Activated CD4-positive, alpha-beta T cell treated with anti-CD3 and anti-CD28 coated beads, Interleukin-2, amount 10 ng/mL, durations not matched to agents 24 days and 14 days (primary cell): Measurements from ENCODE around the gene CRNKL1. TPM values are rescaled to one million over a fixed set of nuclear protein-coding genes. Genes with fewer than 3 reads are reported as not detected.

ENCODE experiments used
- DNase-seq: peaks from one replicate; pipeline ENCODE4 v3.0.0; 2022
- H3K27ac Mint-ChIP-seq: one replicate; pipeline ENCODE4 v1.8.0; 2022; ENCODE audit warnings: mild to moderate bottlenecking, mixed read lengths
- H3K27me3 Mint-ChIP-seq: one replicate; pipeline ENCODE4 v1.8.0; 2022; ENCODE audit warnings: mixed read lengths
- H3K36me3 Mint-ChIP-seq: one replicate; pipeline ENCODE4 v1.8.0; 2022; ENCODE audit warnings: low read depth, mild to moderate bottlenecking, mixed read lengths
- H3K4me1 Mint-ChIP-seq: one replicate; pipeline ENCODE4 v1.8.0; 2021; ENCODE audit warnings: mixed read lengths
- H3K4me3 Mint-ChIP-seq: one replicate; pipeline ENCODE4 v1.8.0; 2022; ENCODE audit warnings: mild to moderate bottlenecking, moderate library complexity, mixed read lengths
- H3K9me3 Mint-ChIP-seq: one replicate; pipeline ENCODE4 v1.8.0; 2021; ENCODE audit warnings: mixed read lengths
- intact Hi-C: fragments of 100-400 bp; cut with micrococcal nuclease; formaldehyde crosslinking; loops from one replicate; pipeline ENCODE4 v1.15.1; 2023
- total RNA-seq: library from RNA; stranded (reverse); gene quantifications from 2 replicates; pipeline ENCODE4 v1.2.3, GENCODE V29; 2022

CRNKL1 gene
- total RNA-seq, 1 donor from 2014 or later: 22.7 TPM

GRCh38 chr20:19993958-19994669, 58.2 kb downstream of the CRNKL1 start:
- Mint-ChIP-seq H3K4me1 (no peaks in the 10 kb centered on the region), H3K27ac (no peak overlapping the region), H3K4me3 (no peak overlapping the region), H3K36me3 (no peaks in the 10 kb centered on the region), H3K27me3 (peaks cover 2% of the 10 kb centered on the region), H3K9me3 (no peaks in the 10 kb centered on the region)
- no peak for DNase-seq
- intact Hi-C loops: loop anchor here (2.0 kb wide), 1 partner anchor 301 kb away; no protein-coding TSS in a partner anchor

GRCh38 chr20:19992996-19993908, 59.0 kb downstream of the CRNKL1 start:
- intact Hi-C loops: no loop called here
- Mint-ChIP-seq H3K36me3 (no peaks in the 10 kb centered on the region), H3K9me3 (no peaks in the 10 kb centered on the region), H3K4me1 (no peaks in the 10 kb centered on the region), H3K4me3 (no peak overlapping the region), H3K27ac (no peak overlapping the region), H3K27me3 (peaks cover 4% of the 10 kb centered on the region)
- no peak for DNase-seq

DNA sequence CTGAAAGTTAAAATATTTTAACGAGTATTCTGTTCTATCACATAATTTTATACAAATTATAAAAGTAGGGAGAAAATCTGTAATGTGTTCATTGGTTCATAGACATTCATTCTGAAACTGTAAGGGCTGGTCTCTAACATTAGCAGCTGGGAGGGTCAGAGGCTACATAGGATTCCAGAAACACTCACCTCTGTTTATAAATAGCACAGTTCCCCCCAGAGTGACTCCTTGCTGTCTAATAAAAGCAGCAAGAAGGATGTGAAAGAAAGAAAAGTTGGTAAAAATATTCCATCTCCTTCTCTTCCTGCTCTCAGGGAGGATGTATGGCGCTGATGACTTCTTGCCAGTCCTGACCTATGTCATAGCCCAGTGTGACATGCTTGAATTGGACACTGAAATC, 60.4 kb downstream of the CRNKL1 start:
- H3K9me3 Mint-ChIP-seq: no peaks in the 10 kb centered on the region
- intact Hi-C loops: no loop called here
- H3K27ac Mint-ChIP-seq: no peak overlapping the region

GRCh38 chr20:19991308-19991707, 61.0 kb downstream of the CRNKL1 start:
- no peaks in the 10 kb centered on the region for H3K36me3 Mint-ChIP-seq
- H3K9me3 Mint-ChIP-seq: no peaks in the 10 kb centered on the region
- no peak overlapping the region for H3K4me3 Mint-ChIP-seq
- peaks cover 7% of the 10 kb centered on the region for H3K27me3 Mint-ChIP-seq
- no peak overlapping the region for H3K27ac Mint-ChIP-seq
- DNase-seq: no peak
- intact Hi-C loops: no loop called here
- no peaks in the 10 kb centered on the region for H3K4me1 Mint-ChIP-seq

More for the DNA sequence above, 60.4 kb downstream of the CRNKL1 start:
- H3K36me3 Mint-ChIP-seq: no peaks in the 10 kb centered on the region
- H3K4me1 Mint-ChIP-seq: no peaks in the 10 kb centered on the region
- H3K4me3 Mint-ChIP-seq: no peak overlapping the region
- no peak for DNase-seq
- H3K27me3 Mint-ChIP-seq: peaks cover 4% of the 10 kb centered on the region

DNA sequence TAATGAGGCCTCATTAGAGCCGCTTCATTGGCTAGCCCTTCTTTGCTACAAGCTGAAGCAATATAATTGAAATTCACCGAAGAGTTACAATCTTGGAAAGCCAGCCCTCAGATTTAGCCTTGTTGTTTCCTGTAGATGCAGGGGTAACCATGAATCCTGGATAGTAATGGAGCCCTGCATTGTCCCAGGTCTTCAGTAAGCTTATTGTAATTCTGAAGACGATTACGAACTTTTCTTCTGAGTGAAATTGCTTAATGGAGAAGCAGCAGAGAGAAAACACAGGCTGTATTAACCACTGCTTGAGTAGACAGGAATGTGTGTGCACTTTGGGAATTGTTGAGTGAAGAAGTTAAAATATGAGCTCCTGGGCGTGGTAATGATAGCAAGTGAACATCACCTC, 61.4 kb downstream of the CRNKL1 start:
- DNase-seq: no peak
- H3K27me3 Mint-ChIP-seq: peaks cover 7% of the 10 kb centered on the region

DNA sequence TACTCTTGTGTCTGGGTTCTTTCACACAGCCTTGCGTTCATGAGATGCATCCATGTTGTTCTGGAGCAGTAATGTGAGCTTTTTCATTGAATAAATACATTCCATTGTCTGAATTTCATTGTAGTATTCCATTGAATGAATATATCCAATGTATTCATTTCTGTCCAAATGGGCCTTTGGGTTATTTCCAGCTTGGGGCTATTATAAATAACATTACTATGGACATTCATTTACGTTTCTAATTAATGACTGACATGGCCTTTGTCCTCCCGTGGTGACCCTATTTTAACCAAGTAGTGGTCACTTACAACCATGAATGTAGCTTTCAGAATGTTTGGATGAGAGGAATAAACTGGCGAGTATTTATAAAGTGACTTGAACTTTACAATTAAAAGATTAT, 65.2 kb downstream of the CRNKL1 start:
- no peaks in the 10 kb centered on the region for H3K4me1 Mint-ChIP-seq
- no peak for DNase-seq
- no peaks in the 10 kb centered on the region for H3K36me3 Mint-ChIP-seq
- intact Hi-C loops: no loop called here
- peaks cover 6% of the 10 kb centered on the region for H3K27me3 Mint-ChIP-seq
- H3K9me3 Mint-ChIP-seq: no peaks in the 10 kb centered on the region
- H3K27ac Mint-ChIP-seq: no peak overlapping the region
- no peak overlapping the region for H3K4me3 Mint-ChIP-seq

More for the DNA sequence above, 61.4 kb downstream of the CRNKL1 start:
- H3K4me3 Mint-ChIP-seq: no peak overlapping the region
- intact Hi-C loops: no loop called here
- no peaks in the 10 kb centered on the region for H3K36me3 Mint-ChIP-seq
- no peaks in the 10 kb centered on the region for H3K9me3 Mint-ChIP-seq
- H3K27ac Mint-ChIP-seq: no peak overlapping the region
- H3K4me1 Mint-ChIP-seq: no peaks in the 10 kb centered on the region

DNA sequence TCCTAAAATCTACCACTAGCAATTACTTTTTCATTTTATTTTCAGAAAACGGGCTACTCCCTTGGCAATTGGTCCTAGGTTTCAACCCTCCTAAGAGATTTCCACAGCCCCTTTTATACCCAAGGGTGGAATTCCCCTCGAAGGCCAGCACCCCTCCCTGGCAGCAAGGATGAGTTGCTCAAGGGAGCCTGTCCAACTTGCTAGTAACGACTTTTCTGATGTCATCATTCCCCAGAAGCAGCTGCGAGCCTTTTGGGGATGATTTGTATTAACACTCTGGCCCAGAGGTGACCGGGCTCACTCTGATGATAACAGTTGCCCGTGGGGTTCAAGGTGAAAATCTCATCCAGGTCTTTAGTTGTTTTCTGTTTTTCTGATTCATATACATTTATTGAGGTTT, 65.8 kb downstream of the CRNKL1 start:
- DNase-seq: no peak
- H3K4me3 Mint-ChIP-seq: no peak overlapping the region
- H3K9me3 Mint-ChIP-seq: no peaks in the 10 kb centered on the region
- no peaks in the 10 kb centered on the region for H3K4me1 Mint-ChIP-seq
- H3K36me3 Mint-ChIP-seq: no peaks in the 10 kb centered on the region
- intact Hi-C loops: no loop called here
- H3K27me3 Mint-ChIP-seq: peaks cover 6% of the 10 kb centered on the region
- H3K27ac Mint-ChIP-seq: no peak overlapping the region

Other genes with a start within 250 kb of the CRNKL1 start
- gene NAA20, start 35.1 kb downstream of the CRNKL1 start, total RNA-seq: 85.4 and 96.4 TPM in 2 replicates
- not detected in 2 replicates for gene CFAP61, start 66 bp upstream of the CRNKL1 start, total RNA-seq